Measurements from ENCODE around the gene IRF7. TPM values are rescaled to one million over a fixed set of nuclear protein-coding genes. Genes with fewer than 3 reads are reported as not detected.

The IRF7 gene
- total RNA-seq, 1 experiment from 2014 or later, result 80.8 TPM

DNA sequence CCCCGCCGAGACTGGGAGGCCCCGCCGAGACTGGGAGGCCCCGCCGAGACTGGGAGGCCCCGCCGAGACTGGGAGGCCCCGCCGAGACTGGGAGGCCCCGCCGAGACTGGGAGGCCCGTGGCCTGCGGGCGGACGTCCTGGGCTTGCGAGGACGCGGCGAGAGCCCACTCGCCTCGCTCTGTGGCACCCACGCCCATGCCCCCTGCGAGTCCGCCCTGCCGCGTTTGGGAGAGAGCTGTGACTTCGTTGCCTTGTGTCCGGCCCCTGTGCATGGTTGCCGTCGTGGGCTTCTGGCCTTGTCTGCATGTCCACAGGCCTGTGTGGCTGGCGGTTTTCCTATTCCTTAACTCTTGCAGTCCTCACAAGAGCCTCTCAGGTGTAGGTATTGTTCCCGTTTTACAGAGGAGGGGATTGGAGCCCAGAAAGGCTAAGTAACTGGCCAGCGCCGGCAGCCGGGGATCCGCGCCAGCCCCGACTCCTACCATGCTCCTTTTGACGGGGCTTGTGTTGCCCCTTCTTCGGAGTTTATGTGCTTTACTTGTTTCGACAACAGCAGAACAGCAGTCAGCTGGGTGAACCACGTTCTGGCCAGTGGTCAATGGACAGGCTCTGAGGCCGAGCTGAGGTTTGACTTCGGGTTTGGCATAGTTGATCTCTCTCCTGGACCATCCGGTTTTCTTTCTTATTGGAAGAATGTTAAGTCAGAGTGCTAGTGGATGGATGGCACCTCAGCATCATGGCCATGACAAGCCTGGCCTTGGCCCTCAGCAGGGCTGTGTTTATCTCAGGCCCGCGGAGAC is 38.7 kb downstream of the IRF7 start:
- H3K4me3 ChIP-seq (ENCODE audit: low read length), result peak overlapping the region; percentile 79
- BruUV-seq (replicated peaks), result TSS peak; percentile 57
- ChIA-PET CTCF (interaction anchor here (0.7 kb wide), 1 partner anchor 21 kb away, joined by 4 read pairs; no protein-coding TSS in a partner anchor), POLR2A (ENCODE audit: unreplicated experiment) (no interaction called here)
- H3K27me3 ChIP-seq (ENCODE audit: low read length), result no peaks in the 10 kb centered on the region
- ATAC-seq (no peak), DNase-seq (no peak)
- H3K4me1 ChIP-seq (ENCODE audit: insufficient read depth, low read length), result peaks cover 24% of the 10 kb centered on the region
- no peak overlapping the region for H3K27ac ChIP-seq (ENCODE audit: low read length)
- H3K9me3 ChIP-seq (ENCODE audit: low read length), result no peaks in the 10 kb centered on the region
- H4K20me1 ChIP-seq (ENCODE audit: low read length), result peaks cover 48% of the 10 kb centered on the region
- no peaks in the 10 kb centered on the region for H3K9me2 ChIP-seq (replicated peaks; ENCODE audit: low read length)
- peak overlapping the region; percentile 90 for H3K4me2 ChIP-seq (ENCODE audit: low read length)
- H3K79me2 ChIP-seq (ENCODE audit: low read length), result peaks cover 67% of the 10 kb centered on the region
- no peaks in the 10 kb centered on the region for H3F3A ChIP-seq (ENCODE audit: low read length, unreplicated experiment)
- peak overlapping the region; percentile 98 for H3K9ac ChIP-seq (ENCODE audit: low read length)
- TF ChIP-seq EZH2 (IDR thresholded peaks at IDR 0.05; ENCODE audit: low read length, unreplicated experiment) (no peak), EZH2phosphoT487 (IDR thresholded peaks at IDR 0.05; ENCODE audit: borderline replicate concordance, low read length) (no peak)
- TF ChIP-seq, protein P1, sequence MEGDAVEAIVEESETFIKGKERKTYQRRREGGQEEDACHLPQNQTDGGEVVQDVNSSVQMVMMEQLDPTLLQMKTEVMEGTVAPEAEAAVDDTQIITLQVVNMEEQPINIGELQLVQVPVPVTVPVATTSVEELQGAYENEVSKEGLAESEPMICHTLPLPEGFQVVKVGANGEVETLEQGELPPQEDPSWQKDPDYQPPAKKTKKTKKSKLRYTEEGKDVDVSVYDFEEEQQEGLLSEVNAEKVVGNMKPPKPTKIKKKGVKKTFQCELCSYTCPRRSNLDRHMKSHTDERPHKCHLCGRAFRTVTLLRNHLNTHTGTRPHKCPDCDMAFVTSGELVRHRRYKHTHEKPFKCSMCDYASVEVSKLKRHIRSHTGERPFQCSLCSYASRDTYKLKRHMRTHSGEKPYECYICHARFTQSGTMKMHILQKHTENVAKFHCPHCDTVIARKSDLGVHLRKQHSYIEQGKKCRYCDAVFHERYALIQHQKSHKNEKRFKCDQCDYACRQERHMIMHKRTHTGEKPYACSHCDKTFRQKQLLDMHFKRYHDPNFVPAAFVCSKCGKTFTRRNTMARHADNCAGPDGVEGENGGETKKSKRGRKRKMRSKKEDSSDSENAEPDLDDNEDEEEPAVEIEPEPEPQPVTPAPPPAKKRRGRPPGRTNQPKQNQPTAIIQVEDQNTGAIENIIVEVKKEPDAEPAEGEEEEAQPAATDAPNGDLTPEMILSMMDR (conservative IDR thresholded peaks at IDR 0.05; ENCODE audit: low read depth, low read length), result no peak
- no peak overlapping the region for H2AFZ ChIP-seq (ENCODE audit: low read length)
- H3K36me3 ChIP-seq (ENCODE audit: low read depth, low read length), result peaks cover 8% of the 10 kb centered on the region; the same call in 1 of the 2 replicates
- intact Hi-C loops (cut with micrococcal nuclease), result loop anchor here (2.0 kb wide), 1 partner anchor 40 kb away; the partner anchor contains the start of gene LRRC56

DNA sequence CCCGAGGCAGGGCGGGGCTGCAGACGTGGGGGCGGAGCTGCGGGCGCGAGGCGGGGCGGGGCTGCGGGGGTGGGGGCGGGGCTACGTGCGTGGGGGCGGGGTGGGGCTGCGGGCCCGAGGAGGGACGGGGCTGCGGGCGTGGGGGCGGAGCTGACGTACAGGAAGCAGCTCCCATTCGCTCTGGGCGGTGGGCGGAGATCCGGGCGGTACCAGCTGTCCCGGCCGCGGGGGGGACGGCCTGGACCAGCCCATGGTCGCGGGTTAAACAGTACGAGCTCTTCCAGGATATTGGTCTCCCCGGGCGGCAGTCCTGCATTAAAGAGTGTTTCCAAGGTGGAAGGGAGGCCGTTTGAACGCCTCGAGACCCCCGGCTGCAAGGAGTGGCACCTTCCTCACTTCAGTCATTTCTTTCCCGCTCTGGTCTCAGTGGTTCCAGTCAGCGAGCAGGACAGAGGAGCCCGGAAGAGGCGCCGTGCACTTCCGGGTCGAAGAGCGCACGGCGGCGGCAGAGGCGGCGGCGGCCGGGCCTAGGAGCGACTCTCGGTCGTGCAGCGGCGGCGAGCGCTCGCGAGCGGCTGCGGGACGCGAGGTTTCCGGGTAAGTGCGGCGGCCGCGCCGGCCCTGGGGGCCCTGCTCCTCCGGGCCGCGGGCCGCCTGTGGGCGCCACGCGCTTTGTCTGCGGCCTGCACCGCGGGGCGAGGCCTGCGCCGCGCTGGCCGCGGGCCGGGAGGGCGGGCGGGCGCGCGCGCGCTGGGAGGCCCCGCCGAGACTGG is 39.6 kb downstream of the IRF7 start, which contains the start of gene PHRF1:
PHRF1 (plus strand) TSS at position 475 of the 773 bp plus-strand sequence. CDS start 5,043 bp downstream, outside the sequence.
- peaks cover 59% of the 10 kb centered on the region for H3K79me2 ChIP-seq (ENCODE audit: low read length)
- no peaks in the 10 kb centered on the region for H3F3A ChIP-seq (ENCODE audit: low read length, unreplicated experiment)
- ATAC-seq, result peak; percentile 88
- H3K9ac ChIP-seq (ENCODE audit: low read length), result peak within 1 kb of the TSS; percentile 98
- intact Hi-C loops (cut with micrococcal nuclease), result loop anchor here (2.0 kb wide), 1 partner anchor 39 kb away; the partner anchor contains the start of gene LRRC56
- H3K36me3 ChIP-seq (ENCODE audit: low read depth, low read length), result peaks cover 3% of the 10 kb centered on the region; the same call in 1 of the 2 replicates
- H4K20me1 ChIP-seq (ENCODE audit: low read length), result peaks cover 41% of the 10 kb centered on the region
- no peaks in the 10 kb centered on the region for H3K27me3 ChIP-seq (ENCODE audit: low read length)
- peak within 1 kb of the TSS; percentile 99 for H3K4me2 ChIP-seq (ENCODE audit: low read length)
- H3K9me3 ChIP-seq (ENCODE audit: low read length), result no peaks in the 10 kb centered on the region
- ChIA-PET CTCF (no interaction called here), POLR2A (ENCODE audit: unreplicated experiment) (interaction anchor here (0.5 to 1.0 kb wide), 6 partner anchors 15 to 241 kb away, joined by 3 to 7 read pairs (median 4); partner anchors contain the start of gene RNH1)
- H3K4me1 ChIP-seq (ENCODE audit: insufficient read depth, low read length), result peaks cover 24% of the 10 kb centered on the region
- peak within 1 kb of the TSS; percentile 97 for H2AFZ ChIP-seq (ENCODE audit: low read length)
- peak within 1 kb of the TSS; percentile 97 for H3K4me3 ChIP-seq (ENCODE audit: low read length)
- no peak for TF ChIP-seq EZH2phosphoT487 (IDR thresholded peaks at IDR 0.05; ENCODE audit: borderline replicate concordance, low read length)
- TF ChIP-seq, protein P1 (conservative IDR thresholded peaks at IDR 0.05; ENCODE audit: low read depth, low read length), result no peak
- TF ChIP-seq EZH2 (IDR thresholded peaks at IDR 0.05; ENCODE audit: low read length, unreplicated experiment), result no peak
- H3K27ac ChIP-seq (ENCODE audit: low read length), result peak within 1 kb of the TSS; percentile 88
- H3K9me2 ChIP-seq (replicated peaks; ENCODE audit: low read length), result no peaks in the 10 kb centered on the region
- no TSS peak for BruUV-seq (replicated peaks)
- DNase-seq, result peak; percentile 85
